ENCODE data around the gene APOC3.
A peak's percentile ranks its signal among the peaks of the same experiment; 100 is the strongest.

The APOC3 gene

GRCh38 chr11:116857936-116858335 lies 28.2 kb downstream of the APOC3 start:
- no peak overlapping the region for H3K4me3 ChIP-seq (ENCODE audit: low read length)
- no peak for DNase-seq (ENCODE audit: low read depth)
- no peak for TF ChIP-seq CTCF (IDR thresholded peaks at IDR 0.05; ENCODE audit: insufficient read depth, low read depth, low read length, missing control alignments)

GRCh38 chr11:116859175-116859574 lies 29.5 kb downstream of the APOC3 start:
- H3K4me3 ChIP-seq (ENCODE audit: low read length): no peak overlapping the region
- no peak for TF ChIP-seq CTCF (IDR thresholded peaks at IDR 0.05; ENCODE audit: insufficient read depth, low read depth, low read length, missing control alignments)
- DNase-seq (ENCODE audit: low read depth): no peak

- no peak overlapping the region for H3K4me3 ChIP-seq (ENCODE audit: low read length)
- no peak for TF ChIP-seq CTCF (IDR thresholded peaks at IDR 0.05; ENCODE audit: insufficient read depth, low read depth, low read length, missing control alignments)
- DNase-seq (ENCODE audit: low read depth): no peak
These were observed 30.6 kb downstream of the APOC3 start for GRCh38 chr11:116860303-116860702.

- DNase-seq (ENCODE audit: low read depth): peak; percentile 69
- TF ChIP-seq CTCF (IDR thresholded peaks at IDR 0.05; ENCODE audit: insufficient read depth, low read depth, low read length, missing control alignments): no peak
- H3K4me3 ChIP-seq (ENCODE audit: low read length): no peak overlapping the region
These were observed 31.8 kb downstream of the APOC3 start for GRCh38 chr11:116861539-116861938.

GRCh38 chr11:116862185-116862584 lies 32.5 kb downstream of the APOC3 start:
- no peak for DNase-seq (ENCODE audit: low read depth)
- TF ChIP-seq CTCF (IDR thresholded peaks at IDR 0.05; ENCODE audit: insufficient read depth, low read depth, low read length, missing control alignments): no peak

GRCh38 chr11:116862951-116863350 lies 33.2 kb downstream of the APOC3 start:
- no peak overlapping the region for H3K4me3 ChIP-seq (ENCODE audit: low read length)
- DNase-seq (ENCODE audit: low read depth): no peak
- no peak for TF ChIP-seq CTCF (IDR thresholded peaks at IDR 0.05; ENCODE audit: insufficient read depth, low read depth, low read length, missing control alignments)

More at GRCh38 chr11:116862185-116862584, 32.5 kb downstream of the APOC3 start:
- no peak overlapping the region for H3K4me3 ChIP-seq (ENCODE audit: low read length)

- TF ChIP-seq CTCF (IDR thresholded peaks at IDR 0.05; ENCODE audit: insufficient read depth, low read depth, low read length, missing control alignments): no peak
- H3K4me3 ChIP-seq (ENCODE audit: low read length): no peak overlapping the region
- no peak for DNase-seq (ENCODE audit: low read depth)
These were observed 34.8 kb downstream of the APOC3 start for GRCh38 chr11:116864531-116864930.

Measured in epithelial cell of esophagus (primary cell).